Glutamatergic neuron (in vitro differentiated cells): ENCODE results near the gene CD300A. TPM values are rescaled to one million over a fixed set of nuclear protein-coding genes. Genes with fewer than 3 reads are reported as not detected.

Source experiments
- DNase-seq: peaks from one replicate; pipeline ENCODE4 v3.0.0; 2022
- H3K27ac Mint-ChIP-seq: one replicate; pipeline ENCODE4 v1.8.0; 2020; ENCODE audit warnings: mild to moderate bottlenecking, mixed read lengths, inconsistent platforms; ENCODE audit not compliant: unreplicated experiment
- H3K27me3 Mint-ChIP-seq: one replicate; pipeline ENCODE4 v1.8.0; 2020; ENCODE audit warnings: mild to moderate bottlenecking, moderate library complexity, mixed read lengths, inconsistent platforms; ENCODE audit not compliant: unreplicated experiment
- H3K36me3 Mint-ChIP-seq: one replicate; pipeline ENCODE4 v1.8.0; 2020; ENCODE audit warnings: mild to moderate bottlenecking, mixed read lengths, inconsistent platforms; ENCODE audit not compliant: unreplicated experiment
- H3K4me1 Mint-ChIP-seq: one replicate; pipeline ENCODE4 v1.8.0; 2020; ENCODE audit warnings: mild to moderate bottlenecking, low read depth, mixed read lengths, inconsistent platforms; ENCODE audit not compliant: unreplicated experiment
- H3K4me3 Mint-ChIP-seq: one replicate; pipeline ENCODE4 v1.8.0; 2020; ENCODE audit warnings: mild to moderate bottlenecking, mixed read lengths, inconsistent platforms; ENCODE audit not compliant: unreplicated experiment
- H3K9me3 Mint-ChIP-seq: one replicate; pipeline ENCODE4 v1.8.0; 2020; ENCODE audit warnings: mild to moderate bottlenecking, moderate library complexity, mixed read lengths, inconsistent platforms; ENCODE audit not compliant: unreplicated experiment
- total RNA-seq: library from RNA; stranded (reverse); fragmentation: NEBNext Ultra II Directional; extraction: Animal tissue kit (Norgen Biotek cat#: 25700); gene quantifications from one replicate; pipeline ENCODE4 v1.2.1, GENCODE V29; 2021; ENCODE audit not compliant: unreplicated experiment
- TF ChIP-seq, protein P1 (sequence below): fragments of 200-600 bp; sonication (generic); IDR thresholded peaks from one replicate; pipeline ENCODE4 v1.5.0; 2021; ENCODE audit not compliant: partially characterized antibody, unreplicated experiment

Gene CD300A
- total RNA-seq, 1 donor from 2014 or later, result 0.25 TPM

DNA sequence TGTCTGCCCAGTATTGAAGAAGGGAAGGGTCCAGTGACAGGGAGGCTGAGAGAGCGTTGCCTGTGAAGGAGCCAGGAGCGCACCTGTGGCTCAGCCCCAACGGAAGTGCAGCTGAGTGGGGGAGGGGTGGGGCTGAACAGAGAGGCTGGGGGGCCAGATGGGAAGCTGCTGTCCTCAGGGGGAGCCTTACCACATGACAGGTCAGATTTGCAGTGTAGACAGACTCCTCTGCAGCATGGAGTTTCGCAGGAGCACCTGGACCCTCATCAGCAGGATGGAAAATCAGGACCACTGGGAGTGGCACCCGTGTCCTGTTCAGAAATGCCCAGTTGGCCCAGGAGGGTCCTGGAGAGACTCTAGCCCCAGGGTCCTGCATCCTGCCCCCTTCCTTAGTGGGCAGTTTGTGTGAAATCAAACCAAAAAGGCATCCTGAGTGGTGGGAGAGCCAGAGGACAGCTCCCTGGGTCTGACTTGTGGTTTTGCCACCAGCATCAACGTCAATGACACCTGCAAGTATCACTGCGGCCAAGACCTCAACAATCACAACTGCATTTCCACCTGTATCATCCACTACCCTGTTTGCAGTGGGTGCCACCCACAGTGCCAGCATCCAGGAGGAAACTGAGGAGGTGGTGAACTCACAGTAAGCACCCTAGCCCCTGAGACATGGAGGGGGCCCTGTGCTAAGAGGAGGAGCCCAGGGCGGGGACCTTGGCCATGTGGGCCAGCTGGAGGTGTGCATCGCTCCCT lies 7.8 kb downstream of the CD300A start:
- peaks cover 9% of the 10 kb centered on the region for H3K9me3 Mint-ChIP-seq
- H3K27me3 Mint-ChIP-seq, result peaks cover 8% of the 10 kb centered on the region

DNA sequence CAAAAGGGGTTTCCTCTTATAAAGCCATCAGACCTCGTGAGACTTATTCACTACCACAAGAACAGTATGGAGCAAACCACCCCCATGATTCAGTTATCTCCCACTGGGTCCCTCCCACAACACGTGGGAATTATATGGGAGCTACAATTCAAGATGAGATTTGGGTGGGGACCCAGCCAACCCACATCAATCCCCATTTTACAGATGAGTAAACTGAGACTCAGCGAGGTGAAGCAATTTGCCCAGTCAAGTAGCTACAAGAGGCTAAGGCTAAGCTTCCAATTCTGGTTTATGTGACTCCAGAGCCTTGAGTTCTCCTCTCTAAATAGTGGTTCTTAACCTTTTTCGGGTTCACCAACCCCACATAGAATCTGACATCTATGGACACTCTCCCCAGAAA lies 8.8 kb downstream of the CD300A start:
- Mint-ChIP-seq H3K9me3 (peaks cover 8% of the 10 kb centered on the region), H3K4me1 (peaks cover 7% of the 10 kb centered on the region), H3K4me3 (no peak overlapping the region), H3K36me3 (peaks cover 13% of the 10 kb centered on the region), H3K27me3 (peaks cover 8% of the 10 kb centered on the region), H3K27ac (no peak overlapping the region)
- DNase-seq, result no peak
- TF ChIP-seq, protein P1, sequence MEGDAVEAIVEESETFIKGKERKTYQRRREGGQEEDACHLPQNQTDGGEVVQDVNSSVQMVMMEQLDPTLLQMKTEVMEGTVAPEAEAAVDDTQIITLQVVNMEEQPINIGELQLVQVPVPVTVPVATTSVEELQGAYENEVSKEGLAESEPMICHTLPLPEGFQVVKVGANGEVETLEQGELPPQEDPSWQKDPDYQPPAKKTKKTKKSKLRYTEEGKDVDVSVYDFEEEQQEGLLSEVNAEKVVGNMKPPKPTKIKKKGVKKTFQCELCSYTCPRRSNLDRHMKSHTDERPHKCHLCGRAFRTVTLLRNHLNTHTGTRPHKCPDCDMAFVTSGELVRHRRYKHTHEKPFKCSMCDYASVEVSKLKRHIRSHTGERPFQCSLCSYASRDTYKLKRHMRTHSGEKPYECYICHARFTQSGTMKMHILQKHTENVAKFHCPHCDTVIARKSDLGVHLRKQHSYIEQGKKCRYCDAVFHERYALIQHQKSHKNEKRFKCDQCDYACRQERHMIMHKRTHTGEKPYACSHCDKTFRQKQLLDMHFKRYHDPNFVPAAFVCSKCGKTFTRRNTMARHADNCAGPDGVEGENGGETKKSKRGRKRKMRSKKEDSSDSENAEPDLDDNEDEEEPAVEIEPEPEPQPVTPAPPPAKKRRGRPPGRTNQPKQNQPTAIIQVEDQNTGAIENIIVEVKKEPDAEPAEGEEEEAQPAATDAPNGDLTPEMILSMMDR, result no peak

More for the DNA sequence above, 7.8 kb downstream of the CD300A start:
- H3K4me1 Mint-ChIP-seq, result peaks cover 7% of the 10 kb centered on the region
- DNase-seq, result no peak
- peaks cover 13% of the 10 kb centered on the region for H3K36me3 Mint-ChIP-seq
- TF ChIP-seq, protein P1, result no peak
- H3K4me3 Mint-ChIP-seq, result peak overlapping the region; percentile 55
- peak overlapping the region; percentile 57 for H3K27ac Mint-ChIP-seq

DNA sequence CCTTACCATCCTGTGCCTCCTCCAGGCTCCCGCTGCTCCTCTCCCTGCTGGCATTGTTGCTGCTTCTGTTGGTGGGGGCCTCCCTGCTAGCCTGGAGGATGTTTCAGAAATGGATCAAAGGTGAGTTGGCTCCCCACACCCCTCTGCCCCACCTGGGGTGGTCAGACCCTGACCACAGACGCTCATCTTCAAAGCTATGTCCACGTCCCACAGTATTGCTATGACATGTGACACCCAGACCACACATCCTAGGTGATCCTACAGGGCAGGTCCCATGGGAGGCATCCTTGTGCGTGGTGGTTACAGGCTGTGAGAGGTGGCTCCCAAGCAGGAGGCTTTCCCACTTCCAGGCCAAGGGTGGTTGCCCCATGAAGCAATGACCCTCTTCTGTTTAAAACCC lies 11.0 kb downstream of the CD300A start:
- Mint-ChIP-seq H3K27ac (no peak overlapping the region), H3K4me1 (peaks cover 7% of the 10 kb centered on the region), H3K9me3 (peaks cover 9% of the 10 kb centered on the region), H3K27me3 (peaks cover 9% of the 10 kb centered on the region), H3K4me3 (no peak overlapping the region), H3K36me3 (peaks cover 13% of the 10 kb centered on the region)
- DNase-seq, result no peak
- TF ChIP-seq, protein P1, result no peak

DNA sequence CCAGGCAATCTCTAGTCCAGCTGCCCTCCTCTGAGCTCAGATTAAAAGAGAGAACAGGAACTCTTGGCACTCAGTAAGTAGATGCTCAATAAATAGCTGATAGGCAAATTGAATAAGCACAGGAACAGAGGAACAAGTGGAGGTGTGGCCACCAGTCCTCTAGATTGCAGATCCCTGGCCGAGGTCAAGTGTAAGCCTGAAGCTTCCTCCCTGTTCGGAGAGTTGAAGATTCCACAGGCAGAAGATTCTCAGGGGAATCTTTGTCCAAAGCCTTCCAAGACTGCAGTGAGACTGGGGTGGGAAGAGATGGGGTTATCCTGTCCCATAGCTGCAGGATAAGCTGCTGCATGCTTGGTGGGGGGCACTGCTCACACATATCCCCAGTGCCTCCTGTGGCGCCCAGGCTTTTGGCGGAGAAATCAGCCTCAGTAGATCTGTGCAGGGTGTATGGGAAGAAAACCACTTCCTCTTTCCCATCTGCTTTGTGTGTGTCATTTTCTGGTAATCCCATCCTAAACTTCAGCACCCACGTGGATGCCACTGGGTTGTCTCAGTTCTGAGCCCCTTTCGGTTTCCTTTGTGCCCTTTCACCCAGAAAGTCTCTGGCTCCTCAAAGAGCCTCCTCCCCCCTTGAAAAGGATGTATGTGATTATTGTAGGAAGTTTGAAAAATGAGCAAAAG lies 12.1 kb downstream of the CD300A start:
- DNase-seq, result no peak
- Mint-ChIP-seq H3K27me3 (peaks cover 9% of the 10 kb centered on the region), H3K36me3 (peaks cover 13% of the 10 kb centered on the region), H3K27ac (no peak overlapping the region), H3K4me3 (no peak overlapping the region), H3K4me1 (peaks cover 7% of the 10 kb centered on the region), H3K9me3 (peaks cover 9% of the 10 kb centered on the region)
- TF ChIP-seq, protein P1, result no peak

DNA sequence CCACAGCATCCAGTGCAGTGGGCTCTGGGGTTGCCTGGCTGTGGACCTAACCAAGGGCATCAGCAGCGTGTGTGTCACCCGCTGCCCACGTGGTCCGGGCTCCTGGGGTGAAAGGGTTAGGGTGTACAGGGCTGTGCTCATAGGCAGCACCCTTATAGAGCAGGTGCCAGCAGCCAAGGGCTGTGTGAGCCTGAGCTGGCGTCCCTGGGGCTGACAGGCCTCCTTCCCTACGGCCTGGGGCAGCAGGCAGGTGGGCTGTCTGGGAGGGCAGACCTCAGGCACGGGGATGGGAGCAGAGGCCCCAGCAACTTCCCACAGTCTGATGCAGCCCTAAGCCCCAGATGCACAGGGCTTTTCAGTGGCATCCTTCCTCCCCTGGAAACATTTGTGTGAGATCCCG lies 13.9 kb downstream of the CD300A start:
- Mint-ChIP-seq H3K4me1 (no peaks in the 10 kb centered on the region), H3K9me3 (peaks cover 6% of the 10 kb centered on the region), H3K27ac (no peak overlapping the region), H3K27me3 (peaks cover 6% of the 10 kb centered on the region), H3K4me3 (no peak overlapping the region), H3K36me3 (peaks cover 8% of the 10 kb centered on the region)
- no peak for DNase-seq
- TF ChIP-seq, protein P1, result no peak
